ENCODE data around the gene HMCN1.

The HMCN1 gene

DNA sequence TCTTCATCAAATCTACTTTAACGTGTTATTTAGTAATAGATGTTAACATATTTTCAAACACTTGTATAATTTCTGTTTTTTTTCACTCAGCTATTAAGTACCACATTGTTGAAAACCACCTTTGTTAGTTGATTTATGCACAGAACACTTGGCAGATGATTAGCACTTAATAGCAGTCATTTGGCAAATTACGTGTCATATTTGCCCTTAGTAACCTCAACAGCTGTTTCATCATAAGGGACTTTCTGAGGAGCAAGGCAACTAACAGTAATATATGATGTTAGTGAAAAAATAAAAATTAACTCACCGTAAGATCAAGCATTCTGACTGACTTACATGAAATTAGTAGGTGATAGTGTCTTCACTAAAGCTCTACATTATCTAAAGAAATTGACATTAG, 186.4 kb downstream of the HMCN1 start:
- no peak for DNase-seq

DNA sequence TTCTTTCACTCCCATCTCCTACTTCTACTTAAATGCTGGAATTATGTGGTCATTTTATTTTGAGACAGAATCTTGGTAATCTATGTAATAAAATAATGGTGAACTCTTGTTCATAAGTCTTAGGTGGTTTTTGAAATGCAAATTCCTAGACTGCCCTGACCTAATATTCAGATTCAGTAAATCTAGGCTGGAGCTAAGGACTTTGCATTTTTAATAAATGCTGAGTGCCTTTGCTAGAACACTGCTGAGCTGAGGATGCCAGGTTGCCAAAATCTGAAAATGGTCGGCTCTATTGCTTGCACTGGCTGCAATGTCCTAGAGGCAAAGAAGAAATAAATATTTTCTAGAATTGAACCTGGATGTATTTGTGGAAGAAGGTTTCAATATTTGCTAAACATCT, 187.4 kb downstream of the HMCN1 start:
- no peak for DNase-seq

- DNase-seq, result no peak
Observed at GRCh38 chr1:185926588-185926987, 192.4 kb downstream of the HMCN1 start.

DNA sequence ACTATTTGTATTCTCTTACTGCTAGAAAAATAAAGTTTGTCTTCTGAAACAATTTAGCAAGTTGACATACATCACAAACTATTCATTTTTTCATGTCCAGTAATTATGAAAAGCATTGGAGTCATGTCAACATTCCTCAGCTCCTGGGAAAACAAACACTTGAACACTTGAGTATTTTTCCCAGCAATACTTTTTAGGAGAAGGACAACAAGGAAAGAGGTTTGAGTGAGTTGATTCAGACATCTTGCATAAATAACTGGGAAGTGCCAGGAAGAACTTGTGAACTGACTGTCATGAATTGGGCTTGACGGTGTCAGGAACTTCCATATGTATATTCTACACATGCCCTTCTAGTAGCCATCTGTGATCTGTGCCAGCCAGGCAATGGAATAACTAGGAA, 195.6 kb downstream of the HMCN1 start:
- no peak for DNase-seq

- DNase-seq, result no peak
Observed at GRCh38 chr1:185931438-185931837, 197.2 kb downstream of the HMCN1 start.

DNA sequence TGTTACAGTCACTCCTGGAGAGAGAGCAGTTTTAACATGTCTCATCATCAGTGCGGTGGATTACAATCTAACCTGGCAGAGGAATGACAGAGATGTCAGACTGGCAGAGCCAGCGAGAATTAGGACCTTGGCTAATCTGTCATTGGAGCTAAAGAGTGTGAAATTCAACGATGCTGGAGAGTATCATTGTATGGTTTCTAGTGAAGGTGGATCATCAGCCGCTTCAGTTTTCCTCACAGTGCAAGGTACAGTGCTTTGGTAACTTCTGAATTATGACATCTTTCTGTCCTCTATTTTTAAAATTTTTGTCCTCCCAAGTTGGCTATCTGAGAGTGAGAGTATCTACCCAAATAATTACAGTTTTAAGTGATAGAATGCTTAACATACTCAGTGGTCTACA, 199.4 kb downstream of the HMCN1 start:
- DNase-seq, result no peak

DNA sequence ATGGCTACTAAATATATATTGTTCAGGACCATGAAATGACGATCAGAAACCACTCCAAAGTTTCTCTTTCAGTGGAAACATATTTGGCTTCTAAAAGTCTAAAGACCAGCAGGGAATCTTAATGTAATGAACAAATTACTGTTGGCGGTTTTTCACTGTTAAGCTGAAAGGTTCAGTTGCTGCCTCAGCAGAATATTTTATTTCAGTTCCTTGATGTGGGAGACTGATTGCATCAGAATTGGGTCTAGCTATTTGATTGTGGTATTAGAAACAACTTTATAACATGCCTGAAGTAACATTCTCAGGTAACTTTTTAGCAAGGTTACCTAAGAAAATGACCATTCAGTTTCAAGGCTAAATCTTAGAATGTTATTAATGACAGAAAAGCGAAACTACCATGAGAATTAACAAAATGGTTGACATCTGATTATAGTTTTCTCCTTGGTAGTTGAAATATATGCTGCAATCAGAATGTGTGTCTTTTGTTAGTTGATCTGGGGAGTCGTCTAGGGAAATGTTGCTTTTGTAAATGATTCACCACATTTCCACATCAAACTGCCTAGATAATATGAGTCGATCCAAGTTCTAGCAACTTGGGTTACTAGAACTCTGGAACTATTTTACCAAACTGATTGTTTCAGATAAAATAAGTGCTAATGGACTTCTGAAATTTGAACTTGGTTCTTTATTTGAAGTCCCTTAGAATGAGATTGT, 200.4 kb downstream of the HMCN1 start:
- no peak for DNase-seq

- DNase-seq, result no peak
Observed at GRCh38 chr1:185935360-185935759, 201.2 kb downstream of the HMCN1 start.

DNA sequence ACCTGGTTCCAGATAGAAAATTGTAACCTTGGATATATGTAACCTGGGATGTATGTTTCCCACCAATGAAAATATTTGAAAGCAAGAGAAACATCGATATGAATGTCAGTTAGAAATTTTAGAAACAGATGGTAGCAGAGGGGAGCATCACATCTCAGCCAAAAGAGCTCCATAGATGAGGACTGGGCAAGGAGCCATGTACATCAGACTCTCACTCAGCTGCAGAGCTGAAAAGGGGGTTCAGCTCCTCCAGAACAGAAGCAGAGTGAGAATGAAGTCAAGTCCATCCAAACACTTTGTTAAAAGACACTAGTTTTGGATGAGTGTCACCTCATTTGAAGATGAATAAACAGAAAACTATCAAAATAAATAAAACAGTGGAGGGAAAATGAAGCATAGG, 202.4 kb downstream of the HMCN1 start:
- DNase-seq, result no peak

DNA sequence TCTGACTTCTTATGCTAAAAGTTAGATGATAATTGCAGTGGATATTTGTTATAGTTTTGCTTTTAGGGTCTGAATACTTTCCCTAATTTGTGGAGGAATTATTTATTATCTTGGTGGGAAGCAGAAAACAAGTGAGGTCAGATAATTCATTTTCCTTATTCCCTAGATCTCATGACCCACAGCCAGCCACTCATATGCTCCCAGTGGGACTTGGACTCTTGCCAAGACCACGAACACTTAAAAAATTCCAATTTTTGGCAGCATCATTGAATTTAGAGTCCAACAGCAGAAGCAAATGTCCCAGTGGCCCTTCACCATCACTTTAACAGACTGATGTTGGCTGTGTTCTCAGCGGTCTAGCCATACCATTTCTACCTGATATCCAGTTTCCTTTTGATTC, 204.2 kb downstream of the HMCN1 start:
- DNase-seq, result no peak

DNA sequence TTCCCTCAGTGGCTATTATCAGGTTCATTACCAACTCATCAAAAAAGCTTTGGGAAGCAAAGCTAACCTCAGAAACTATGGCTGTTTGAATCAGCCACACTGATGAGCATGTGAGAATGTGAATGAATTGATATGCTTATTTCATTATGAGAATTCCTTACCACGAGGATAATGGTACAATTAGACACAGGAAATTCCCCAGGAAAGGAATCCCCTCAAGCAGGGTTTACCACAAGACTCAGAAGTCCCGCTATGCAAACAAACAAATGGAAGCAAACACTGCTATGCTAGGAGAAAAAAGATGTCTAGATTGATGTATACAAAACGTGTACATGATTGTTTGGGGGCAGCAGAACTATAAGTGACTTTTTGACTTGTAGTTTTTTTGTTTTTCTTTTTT, 205.0 kb downstream of the HMCN1 start:
- DNase-seq, result no peak

- DNase-seq, result no peak
Observed at GRCh38 chr1:185942961-185943360, 208.8 kb downstream of the HMCN1 start.

- DNase-seq, result no peak
Observed at GRCh38 chr1:185956881-185957280, 222.7 kb downstream of the HMCN1 start.

DNA sequence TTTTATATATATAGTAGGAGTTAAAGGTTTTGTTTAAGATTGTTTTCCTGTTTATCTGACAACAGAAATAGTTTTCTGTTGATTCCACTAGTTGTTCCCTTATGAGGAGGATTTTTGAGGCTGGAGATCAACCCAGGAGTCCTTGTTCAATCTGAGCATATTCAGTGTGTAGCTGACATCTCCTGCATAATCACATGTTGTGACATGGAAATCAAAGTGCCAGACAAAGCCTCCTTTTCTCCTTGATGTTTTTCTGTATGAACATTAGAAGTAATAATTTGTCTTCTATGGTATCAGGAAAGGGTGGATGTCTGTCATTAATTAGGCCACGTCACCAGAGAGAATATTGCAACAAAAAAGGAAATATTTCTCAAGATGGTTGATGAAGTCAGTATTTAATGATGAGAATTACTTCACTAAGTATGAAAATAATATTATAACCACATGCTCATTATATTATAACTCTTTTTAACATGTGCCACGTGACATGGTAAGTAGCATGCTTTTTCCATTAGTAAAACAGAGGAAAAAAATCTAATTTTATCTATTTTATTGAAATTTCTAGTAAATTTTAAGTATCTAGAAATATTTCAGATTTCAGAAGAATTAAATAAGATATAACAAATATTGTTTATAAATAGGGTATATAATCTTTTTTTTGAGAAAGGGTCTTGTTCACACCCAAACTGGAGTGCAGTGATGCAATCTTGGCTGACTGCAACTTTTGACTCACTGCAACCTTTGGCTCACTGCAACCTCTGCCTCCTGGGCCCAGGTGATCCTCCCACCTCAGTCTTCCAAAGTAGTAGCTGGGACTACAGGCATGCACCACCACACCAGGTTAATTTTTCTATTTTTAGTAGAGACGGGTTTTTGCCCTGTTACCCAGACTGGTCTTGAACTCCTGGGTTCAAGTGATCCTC, 223.5 kb downstream of the HMCN1 start:
- DNase-seq, result no peak

DNA sequence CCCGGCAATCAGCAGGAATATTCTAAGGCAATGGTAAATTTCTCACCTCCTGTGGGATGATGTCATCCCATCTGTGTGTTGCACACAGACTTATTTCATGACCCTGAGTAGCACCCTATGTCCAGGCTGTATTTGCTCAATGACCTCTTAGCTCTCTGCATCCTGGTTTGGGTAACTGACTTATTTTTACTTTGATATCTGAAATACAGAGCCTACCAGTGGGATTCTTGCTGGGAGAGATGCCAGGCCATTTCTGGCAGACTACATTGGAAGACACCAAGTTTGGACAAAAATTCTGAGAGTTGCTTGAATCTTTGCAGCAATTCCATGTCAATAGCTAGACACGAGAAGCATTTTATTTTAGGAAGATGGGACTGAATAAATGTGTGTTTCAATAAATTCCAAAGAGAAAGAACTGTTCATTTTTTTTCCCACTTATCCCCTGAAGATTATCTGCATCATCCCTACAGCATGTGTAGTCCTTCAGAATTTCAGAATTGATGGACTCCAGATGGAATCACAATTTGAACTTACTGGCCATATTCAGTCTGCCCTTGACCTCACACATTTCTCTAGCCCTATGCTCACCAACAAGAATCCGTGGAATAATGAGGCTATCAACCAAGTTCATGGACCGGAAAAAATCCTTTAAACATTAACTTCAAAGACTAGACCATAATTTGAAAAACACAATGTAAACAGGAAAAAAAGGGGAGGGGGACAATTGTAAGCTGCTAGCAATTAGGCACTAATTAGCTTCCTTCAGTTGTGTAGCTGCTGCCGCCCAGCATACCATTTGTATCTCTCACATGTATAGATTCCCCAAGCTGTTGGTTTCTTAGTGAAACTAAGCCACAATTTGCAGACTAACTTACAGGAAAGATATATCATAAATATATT, 226.5 kb downstream of the HMCN1 start:
- no peak for DNase-seq

- DNase-seq, result no peak
Observed at GRCh38 chr1:185961664-185962063, 227.5 kb downstream of the HMCN1 start.

- no peak for DNase-seq
Observed at GRCh38 chr1:185964946-185965345, 230.8 kb downstream of the HMCN1 start.

DNA sequence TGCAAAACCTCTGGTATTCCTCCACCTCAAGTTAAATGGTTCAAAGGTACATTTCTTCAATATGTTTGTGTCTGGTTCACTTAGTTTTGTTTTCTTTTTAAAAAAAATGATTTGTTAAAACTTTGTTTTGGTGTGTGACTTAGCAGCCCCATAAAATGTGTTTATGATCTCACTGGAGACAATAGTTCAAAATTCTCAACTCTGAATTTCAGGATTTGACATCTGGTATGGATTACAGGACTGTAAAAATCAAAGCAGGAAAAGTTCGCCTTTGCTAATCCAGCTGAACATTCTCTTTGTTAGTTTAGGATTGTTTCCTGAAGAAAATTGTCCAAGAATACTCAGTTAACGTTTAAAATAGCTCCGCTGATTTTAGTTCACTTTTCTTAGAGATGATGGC, 231.7 kb downstream of the HMCN1 start:
- no peak for DNase-seq

DNA sequence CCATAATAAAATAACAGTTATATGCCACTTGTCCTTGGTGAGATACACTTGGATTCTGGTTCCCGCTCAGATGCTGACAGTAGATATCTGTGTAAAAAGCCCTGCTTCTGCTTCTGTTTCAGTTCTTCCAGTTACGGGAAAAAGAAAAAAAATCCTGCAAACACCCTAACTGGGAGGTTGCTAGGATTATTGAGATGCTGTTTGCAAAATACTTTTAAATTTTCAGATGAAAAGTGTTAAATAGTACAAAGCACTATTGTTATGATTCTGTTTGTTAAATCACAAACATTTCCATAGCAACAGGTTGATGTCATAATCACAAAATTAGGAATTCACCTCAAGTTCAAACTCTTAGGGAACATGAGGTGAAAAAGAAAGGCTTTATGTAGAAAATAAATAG, 232.3 kb downstream of the HMCN1 start:
- no peak for DNase-seq

DNA sequence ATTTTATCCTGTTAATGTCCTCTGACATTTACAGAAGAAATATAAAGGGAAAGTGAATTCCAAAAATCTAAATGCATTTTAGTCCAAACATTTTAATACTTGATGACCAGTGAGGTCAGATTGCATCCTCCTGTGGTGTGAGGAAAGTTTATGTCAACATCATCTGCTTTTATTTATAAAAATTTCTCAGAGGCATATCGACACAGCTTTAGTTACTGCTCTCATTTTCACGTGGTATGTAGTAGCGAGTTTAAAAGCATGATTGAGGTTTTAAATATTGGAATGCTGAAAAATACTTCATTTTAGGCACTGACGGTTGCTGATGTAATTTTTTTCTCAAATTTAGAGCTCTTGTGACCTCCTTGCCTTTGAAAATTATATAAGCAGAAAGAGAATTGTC, 234.8 kb downstream of the HMCN1 start:
- no peak for DNase-seq

- no peak for DNase-seq
Observed at GRCh38 chr1:185969524-185969991, 235.4 kb downstream of the HMCN1 start.

GRCh38 chr1:185971688-185972087, 237.5 kb downstream of the HMCN1 start:
- DNase-seq, result no peak
